Stomach smooth muscle (tissue), 2 donors: ENCODE results near the gene IPO11.

ENCODE experiments used
- H3K27ac ChIP-seq: one replicate; pipeline ENCODE4 v1.7.0; 2013; ENCODE audit warnings: mild to moderate bottlenecking, low read length, inconsistent platforms
- H3K27me3 ChIP-seq, 2 donors: one replicate each; pipeline ENCODE4 v1.7.0; 2013; ENCODE audit warnings: low read length in 2 of 2; ENCODE audit not compliant: insufficient read depth in 2 of 2, control insufficient read depth in 1 of 2
- H3K36me3 ChIP-seq, 2 donors: one replicate each; pipeline ENCODE4 v1.7.0; 2013; ENCODE audit warnings: low read length in 2 of 2; ENCODE audit not compliant: control insufficient read depth in 2 of 2, insufficient read depth in 2 of 2
- H3K4me1 ChIP-seq: one replicate; pipeline ENCODE4 v1.7.0; 2013; ENCODE audit warnings: low read length; ENCODE audit not compliant: control insufficient read depth, insufficient read depth
- H3K4me3 ChIP-seq, 2 donors: one replicate each; pipeline ENCODE4 v1.7.0; 2013; ENCODE audit warnings: low read length in 2 of 2
- H3K9ac ChIP-seq, 2 donors: one replicate each; pipeline ENCODE4 v1.7.0; 2013; ENCODE audit warnings: low read length in 2 of 2, mild to moderate bottlenecking in 1 of 2
- H3K9me3 ChIP-seq, 2 donors: one replicate each; pipeline ENCODE4 v1.7.0; 2013; ENCODE audit warnings: low read length in 2 of 2; ENCODE audit not compliant: control insufficient read depth in 2 of 2
- donor health status: healthy.
- donor health status: Pancreatic carcinoma.

The IPO11 gene

GRCh38 chr5:62412549-62413329, at the start of gene IPO11:
TSS of gene IPO11 (plus strand) at chr5:62412763. CDS start at chr5:62437280, 24,517 bp downstream.
- Histone ChIP-seq H3K36me3 (no peaks in the 10 kb centered on the region), H3K4me3 (peak within 1 kb of the TSS; percentile 78 to 95), H3K27me3 (no peaks in the 10 kb centered on the region), H3K27ac (peak within 1 kb of the TSS; percentile 70), H3K9me3 (no peaks in the 10 kb centered on the region), H3K4me1 (peaks cover 7% of the 10 kb centered on the region), H3K9ac (peak within 1 kb of the TSS; percentile 62 to 84)

- Histone ChIP-seq H3K9ac (no peak overlapping the region), H3K27ac (no peak overlapping the region), H3K36me3 (peaks cover 6 to 21% of the 10 kb centered on the region in 2 donors), H3K4me3 (no peak overlapping the region), H3K9me3 (no peaks in the 10 kb centered on the region), H3K4me1 (no peaks in the 10 kb centered on the region), H3K27me3 (no peaks in the 10 kb centered on the region)
These were observed 43.5 kb upstream of the IPO11 start for GRCh38 chr5:62369039-62369438.

GRCh38 chr5:62371409-62371808, 41.2 kb upstream of the IPO11 start:
- Histone ChIP-seq H3K27me3 (no peaks in the 10 kb centered on the region), H3K27ac (no peak overlapping the region), H3K4me3 (no peak overlapping the region), H3K36me3 (peaks cover 9 to 22% of the 10 kb centered on the region in 2 donors), H3K4me1 (no peaks in the 10 kb centered on the region), H3K9me3 (no peaks in the 10 kb centered on the region), H3K9ac (no peak overlapping the region)

GRCh38 chr5:62372600-62372999, 40.0 kb upstream of the IPO11 start:
- Histone ChIP-seq H3K9ac (no peak overlapping the region), H3K4me3 (no peak overlapping the region), H3K27ac (no peak overlapping the region), H3K27me3 (no peaks in the 10 kb centered on the region), H3K9me3 (no peaks in the 10 kb centered on the region), H3K36me3 (peaks cover 12 to 26% of the 10 kb centered on the region in 2 donors), H3K4me1 (no peaks in the 10 kb centered on the region)

GRCh38 chr5:62373382-62373781, 39.2 kb upstream of the IPO11 start:
- Histone ChIP-seq H3K4me3 (no peak overlapping the region), H3K36me3 (peaks cover 17 to 32% of the 10 kb centered on the region in 2 donors), H3K27ac (no peak overlapping the region), H3K4me1 (no peaks in the 10 kb centered on the region), H3K9me3 (no peaks in the 10 kb centered on the region), H3K27me3 (no peaks in the 10 kb centered on the region), H3K9ac (no peak overlapping the region)

GRCh38 chr5:62374090-62374489, 38.5 kb upstream of the IPO11 start:
- peaks cover 24 to 30% of the 10 kb centered on the region in 2 donors for H3K36me3 ChIP-seq
- no peak overlapping the region for H3K9ac ChIP-seq
- no peak overlapping the region for H3K4me3 ChIP-seq
- no peak overlapping the region for H3K27ac ChIP-seq
- no peaks in the 10 kb centered on the region for H3K27me3 ChIP-seq
- H3K4me1 ChIP-seq, result no peaks in the 10 kb centered on the region
- no peaks in the 10 kb centered on the region for H3K9me3 ChIP-seq

GRCh38 chr5:62375627-62376026, 36.9 kb upstream of the IPO11 start:
- no peak overlapping the region for H3K27ac ChIP-seq
- H3K27me3 ChIP-seq, result no peaks in the 10 kb centered on the region
- no peak overlapping the region for H3K4me3 ChIP-seq
- H3K9ac ChIP-seq, result no peak overlapping the region
- H3K4me1 ChIP-seq, result no peaks in the 10 kb centered on the region
- no peaks in the 10 kb centered on the region for H3K9me3 ChIP-seq
- H3K36me3 ChIP-seq, result peaks cover 30 to 36% of the 10 kb centered on the region in 2 donors

- H3K4me3 ChIP-seq, result no peak overlapping the region
- no peaks in the 10 kb centered on the region for H3K4me1 ChIP-seq
- no peak overlapping the region for H3K27ac ChIP-seq
- no peaks in the 10 kb centered on the region for H3K27me3 ChIP-seq
- no peak overlapping the region for H3K9ac ChIP-seq
- H3K9me3 ChIP-seq, result no peaks in the 10 kb centered on the region
- peaks cover 31 to 36% of the 10 kb centered on the region in 2 donors for H3K36me3 ChIP-seq
These were observed 36.5 kb upstream of the IPO11 start for GRCh38 chr5:62376064-62376463.

GRCh38 chr5:62385131-62385530, 27.4 kb upstream of the IPO11 start:
- Histone ChIP-seq H3K4me1 (no peaks in the 10 kb centered on the region), H3K27ac (no peak overlapping the region), H3K36me3 (peaks cover 18 to 32% of the 10 kb centered on the region in 2 donors), H3K27me3 (no peaks in the 10 kb centered on the region), H3K9me3 (no peaks in the 10 kb centered on the region), H3K9ac (no peak overlapping the region), H3K4me3 (no peak overlapping the region)

- Histone ChIP-seq H3K4me1 (no peaks in the 10 kb centered on the region), H3K27me3 (no peaks in the 10 kb centered on the region), H3K9ac (no peak overlapping the region), H3K27ac (no peak overlapping the region), H3K36me3 (peaks cover 22 to 30% of the 10 kb centered on the region in 2 donors), H3K9me3 (no peaks in the 10 kb centered on the region), H3K4me3 (no peak overlapping the region)
These were observed 26.7 kb upstream of the IPO11 start for GRCh38 chr5:62385816-62386400.

- Histone ChIP-seq H3K4me1 (no peaks in the 10 kb centered on the region), H3K9ac (no peak overlapping the region), H3K27me3 (no peaks in the 10 kb centered on the region), H3K4me3 (no peak overlapping the region), H3K27ac (no peak overlapping the region), H3K9me3 (no peaks in the 10 kb centered on the region), H3K36me3 (peaks cover 21 to 30% of the 10 kb centered on the region in 2 donors)
These were observed 25.7 kb upstream of the IPO11 start for GRCh38 chr5:62386824-62387223.
